ENCODE data around the gene VSTM2L. TPM values are rescaled to one million over a fixed set of nuclear protein-coding genes. Genes with fewer than 3 reads are reported as not detected.

Gene VSTM2L
- total RNA-seq, 1 experiment from 2014 or later = 4.8 TPM

- no peaks in the 10 kb centered on the region for H3K27me3 ChIP-seq (replicated peaks)
- H3K4me3 ChIP-seq = no peak overlapping the region
- DNase-seq (ENCODE audit: low read depth in 1 of 2, low spot score in 2 of 2) = peak; percentile 57 to 71
- H3K9me3 ChIP-seq (replicated peaks) = no peaks in the 10 kb centered on the region
- peaks cover 55% of the 10 kb centered on the region for H3K4me1 ChIP-seq (replicated peaks)
- peaks cover 23% of the 10 kb centered on the region for H3K36me3 ChIP-seq
- peak overlapping the region; percentile 27; the same call in 1 of the 2 replicates for H3K27ac ChIP-seq
Measured at GRCh38 chr20:37986873-37987601, 84.1 kb downstream of the VSTM2L start.

- H3K4me1 ChIP-seq (replicated peaks) = peaks cover 60% of the 10 kb centered on the region
- H3K27ac ChIP-seq = peak overlapping the region; percentile 34
Measured at GRCh38 chr20:37987602-37988290, 84.8 kb downstream of the VSTM2L start.

GRCh38 chr20:37988306-37988954, 85.5 kb downstream of the VSTM2L start:
- Histone ChIP-seq H3K9me3 (replicated peaks) (no peaks in the 10 kb centered on the region), H3K4me3 (no peak overlapping the region), H3K36me3 (peaks cover 31% of the 10 kb centered on the region), H3K27me3 (replicated peaks) (no peaks in the 10 kb centered on the region), H3K4me1 (replicated peaks) (peaks cover 64% of the 10 kb centered on the region), H3K27ac (peak overlapping the region; percentile 34)
- peak in 1 of 2 experiments; percentile 72 for DNase-seq (ENCODE audit: low read depth in 1 of 2, low spot score in 2 of 2)

More at GRCh38 chr20:37987602-37988290, 84.8 kb downstream of the VSTM2L start:
- no peak for DNase-seq (ENCODE audit: low read depth in 1 of 2, low spot score in 2 of 2)
- no peak overlapping the region for H3K4me3 ChIP-seq
- H3K36me3 ChIP-seq = peaks cover 28% of the 10 kb centered on the region
- no peaks in the 10 kb centered on the region for H3K27me3 ChIP-seq (replicated peaks)
- no peaks in the 10 kb centered on the region for H3K9me3 ChIP-seq (replicated peaks)

- DNase-seq (ENCODE audit: low read depth in 1 of 2, low spot score in 2 of 2) = no peak
- Histone ChIP-seq H3K4me3 (no peak overlapping the region), H3K27ac (peak overlapping the region; percentile 11; the same call in 1 of the 2 replicates), H3K9me3 (replicated peaks) (no peaks in the 10 kb centered on the region), H3K36me3 (peaks cover 42% of the 10 kb centered on the region), H3K4me1 (replicated peaks) (peaks cover 70% of the 10 kb centered on the region), H3K27me3 (replicated peaks) (no peaks in the 10 kb centered on the region)
Measured at GRCh38 chr20:37989601-37990295, 86.8 kb downstream of the VSTM2L start.

- H3K4me3 ChIP-seq = no peak overlapping the region
- H3K36me3 ChIP-seq = peaks cover 51% of the 10 kb centered on the region
- H3K27ac ChIP-seq = peak overlapping the region; percentile 29; the same call in 1 of the 2 replicates
- H3K9me3 ChIP-seq (replicated peaks) = no peaks in the 10 kb centered on the region
- peaks cover 74% of the 10 kb centered on the region for H3K4me1 ChIP-seq (replicated peaks)
- H3K27me3 ChIP-seq (replicated peaks) = no peaks in the 10 kb centered on the region
- peak; percentile 62 to 83 for DNase-seq (ENCODE audit: low read depth in 1 of 2, low spot score in 2 of 2)
Measured at GRCh38 chr20:37990571-37991151, 87.7 kb downstream of the VSTM2L start.

GRCh38 chr20:37991157-37991866, 88.4 kb downstream of the VSTM2L start:
- Histone ChIP-seq H3K4me1 (replicated peaks) (peaks cover 74% of the 10 kb centered on the region), H3K27ac (0 out of 2 replicates have a peak overlapping the region, but pooled peaks have one; percentile 29), H3K9me3 (replicated peaks) (no peaks in the 10 kb centered on the region), H3K4me3 (no peak overlapping the region), H3K27me3 (replicated peaks) (no peaks in the 10 kb centered on the region), H3K36me3 (peaks cover 55% of the 10 kb centered on the region)
- DNase-seq (ENCODE audit: low read depth in 1 of 2, low spot score in 2 of 2) = no peak

GRCh38 chr20:37991908-37992307, 89.0 kb downstream of the VSTM2L start:
- Histone ChIP-seq H3K27ac (no peak overlapping the region), H3K27me3 (replicated peaks) (no peaks in the 10 kb centered on the region), H3K4me3 (no peak overlapping the region), H3K36me3 (peaks cover 57% of the 10 kb centered on the region), H3K9me3 (replicated peaks) (no peaks in the 10 kb centered on the region), H3K4me1 (replicated peaks) (peaks cover 69% of the 10 kb centered on the region)
- DNase-seq (ENCODE audit: low read depth in 1 of 2, low spot score in 2 of 2) = no peak

- Histone ChIP-seq H3K27me3 (replicated peaks) (no peaks in the 10 kb centered on the region), H3K4me3 (no peak overlapping the region), H3K27ac (no peak overlapping the region), H3K36me3 (peaks cover 63% of the 10 kb centered on the region), H3K9me3 (replicated peaks) (no peaks in the 10 kb centered on the region), H3K4me1 (replicated peaks) (peaks cover 59% of the 10 kb centered on the region)
- DNase-seq (ENCODE audit: low read depth in 1 of 2, low spot score in 2 of 2) = peak in 1 of 2 experiments; percentile 43
Measured at GRCh38 chr20:37992802-37993409, 90.0 kb downstream of the VSTM2L start.

GRCh38 chr20:37994512-37994911, 91.6 kb downstream of the VSTM2L start:
- Histone ChIP-seq H3K27ac (no peak overlapping the region), H3K4me1 (replicated peaks) (peaks cover 43% of the 10 kb centered on the region), H3K9me3 (replicated peaks) (no peaks in the 10 kb centered on the region), H3K27me3 (replicated peaks) (no peaks in the 10 kb centered on the region), H3K36me3 (peaks cover 76% of the 10 kb centered on the region), H3K4me3 (no peak overlapping the region)
- DNase-seq (ENCODE audit: low read depth in 1 of 2, low spot score in 2 of 2) = peak; percentile 46 to 71

Other genes starting within 250 kb of the VSTM2L start
- gene CTNNBL1, start 209.1 kb upstream of the VSTM2L start, total RNA-seq (2014; rRNA removed; shearing (Covaris generic)) = 37.3 and 49.1 TPM in 2 replicates
- gene TTI1, start 130.3 kb downstream of the VSTM2L start, total RNA-seq (2014; rRNA removed; shearing (Covaris generic)) = 14.4 and 16.1 TPM in 2 replicates
- 27.9 and 50.7 TPM in 2 replicates for gene RPRD1B, start 130.6 kb downstream of the VSTM2L start, total RNA-seq (2014; rRNA removed; shearing (Covaris generic))

All from SJSA1 (cell line).